ENCODE measurements around the gene HYLS1.

The HYLS1 gene

DNA sequence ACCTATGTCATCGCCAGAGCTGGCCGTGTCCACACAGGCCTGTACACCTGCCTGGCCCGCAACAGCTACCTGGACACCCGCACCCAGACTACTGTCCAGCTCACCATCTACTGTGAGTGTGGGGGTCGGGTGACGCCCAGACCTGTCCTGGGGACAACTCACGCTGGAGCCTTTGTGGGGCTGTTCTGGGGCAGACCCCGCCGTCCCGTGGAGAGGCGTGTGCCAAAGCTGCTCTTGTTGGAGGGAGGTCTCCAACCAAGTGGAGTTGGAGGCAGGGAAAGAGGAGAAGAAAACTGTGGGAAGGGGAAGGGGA, 62.7 kb downstream of the HYLS1 start:
- no peaks in the 10 kb centered on the region for H3K27me3 ChIP-seq
- H3K4me3 ChIP-seq (ENCODE audit: low read depth, low read length): no peak overlapping the region
- TF ChIP-seq, protein P1, sequence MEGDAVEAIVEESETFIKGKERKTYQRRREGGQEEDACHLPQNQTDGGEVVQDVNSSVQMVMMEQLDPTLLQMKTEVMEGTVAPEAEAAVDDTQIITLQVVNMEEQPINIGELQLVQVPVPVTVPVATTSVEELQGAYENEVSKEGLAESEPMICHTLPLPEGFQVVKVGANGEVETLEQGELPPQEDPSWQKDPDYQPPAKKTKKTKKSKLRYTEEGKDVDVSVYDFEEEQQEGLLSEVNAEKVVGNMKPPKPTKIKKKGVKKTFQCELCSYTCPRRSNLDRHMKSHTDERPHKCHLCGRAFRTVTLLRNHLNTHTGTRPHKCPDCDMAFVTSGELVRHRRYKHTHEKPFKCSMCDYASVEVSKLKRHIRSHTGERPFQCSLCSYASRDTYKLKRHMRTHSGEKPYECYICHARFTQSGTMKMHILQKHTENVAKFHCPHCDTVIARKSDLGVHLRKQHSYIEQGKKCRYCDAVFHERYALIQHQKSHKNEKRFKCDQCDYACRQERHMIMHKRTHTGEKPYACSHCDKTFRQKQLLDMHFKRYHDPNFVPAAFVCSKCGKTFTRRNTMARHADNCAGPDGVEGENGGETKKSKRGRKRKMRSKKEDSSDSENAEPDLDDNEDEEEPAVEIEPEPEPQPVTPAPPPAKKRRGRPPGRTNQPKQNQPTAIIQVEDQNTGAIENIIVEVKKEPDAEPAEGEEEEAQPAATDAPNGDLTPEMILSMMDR (IDR thresholded peaks at IDR 0.05; ENCODE audit: low read depth, low read length): no peak
- no peaks in the 10 kb centered on the region for H3K9me3 ChIP-seq
- H3K4me1 ChIP-seq: peaks cover 33% of the 10 kb centered on the region
- no peak for DNase-seq
- H3K36me3 ChIP-seq: peaks cover 17% of the 10 kb centered on the region
